ES-I3 (cell line): ENCODE data around the gene ST8SIA6.
A peak's percentile ranks its signal among the peaks of the same experiment; 100 is the strongest.

ENCODE experiments used
- H3K36me3 ChIP-seq: 2 replicates; pipeline ENCODE4 v1.6.1; 2013; ENCODE audit warnings: mild to moderate bottlenecking, low read length, control low read depth, moderate library complexity; ENCODE audit not compliant: insufficient read depth
- H3K4me1 ChIP-seq: 2 replicates; pipeline ENCODE4 v1.6.1; 2013; ENCODE audit warnings: mild to moderate bottlenecking, control low read depth, low read length; ENCODE audit not compliant: insufficient read depth
- H3K9ac ChIP-seq: 2 replicates; pipeline ENCODE4 v1.6.1; 2013; ENCODE audit warnings: low read depth, mild to moderate bottlenecking, low read length, moderate library complexity
- H3K9me3 ChIP-seq: 2 replicates; pipeline ENCODE4 v1.6.1; 2013; ENCODE audit warnings: mild to moderate bottlenecking, low read length, moderate library complexity; ENCODE audit not compliant: control insufficient read depth, insufficient read depth

The ST8SIA6 gene

GRCh38 chr10:17473228-17473950, 19.0 kb upstream of the ST8SIA6 start:
- no peak overlapping the region for H3K9ac ChIP-seq
- H3K4me1 ChIP-seq, result no peaks in the 10 kb centered on the region
- H3K9me3 ChIP-seq, result no peaks in the 10 kb centered on the region; the same call in 1 of the 2 replicates
- no peaks in the 10 kb centered on the region for H3K36me3 ChIP-seq

- Histone ChIP-seq H3K36me3 (no peaks in the 10 kb centered on the region), H3K9me3 (no peaks in the 10 kb centered on the region; the same call in 1 of the 2 replicates), H3K4me1 (no peaks in the 10 kb centered on the region), H3K9ac (no peak overlapping the region)
These were observed 18.3 kb upstream of the ST8SIA6 start for GRCh38 chr10:17472481-17473227.

- Histone ChIP-seq H3K9me3 (no peaks in the 10 kb centered on the region; the same call in 1 of the 2 replicates), H3K4me1 (no peaks in the 10 kb centered on the region)
These were observed 15.9 kb upstream of the ST8SIA6 start for GRCh38 chr10:17470246-17470645.

GRCh38 chr10:17465328-17466125, 11.1 kb upstream of the ST8SIA6 start:
- Histone ChIP-seq H3K9me3 (peaks cover 8% of the 10 kb centered on the region; the same call in 1 of the 2 replicates), H3K36me3 (no peaks in the 10 kb centered on the region), H3K4me1 (no peaks in the 10 kb centered on the region), H3K9ac (no peak overlapping the region)

More at GRCh38 chr10:17470246-17470645, 15.9 kb upstream of the ST8SIA6 start:
- no peak overlapping the region for H3K9ac ChIP-seq
- no peaks in the 10 kb centered on the region for H3K36me3 ChIP-seq

GRCh38 chr10:17464545-17464944, 10.2 kb upstream of the ST8SIA6 start:
- H3K36me3 ChIP-seq, result no peaks in the 10 kb centered on the region
- H3K9ac ChIP-seq, result no peak overlapping the region
- H3K4me1 ChIP-seq, result no peaks in the 10 kb centered on the region
- peaks cover 8% of the 10 kb centered on the region; the same call in 1 of the 2 replicates for H3K9me3 ChIP-seq

GRCh38 chr10:17460756-17461155, 6.4 kb upstream of the ST8SIA6 start:
- Histone ChIP-seq H3K9ac (no peak overlapping the region), H3K4me1 (no peaks in the 10 kb centered on the region; the same call in 1 of the 2 replicates), H3K36me3 (no peaks in the 10 kb centered on the region), H3K9me3 (peaks cover 8% of the 10 kb centered on the region; the same call in 1 of the 2 replicates)

- H3K9ac ChIP-seq, result no peak overlapping the region
- H3K4me1 ChIP-seq, result peaks cover 4% of the 10 kb centered on the region; the same call in 1 of the 2 replicates
- H3K36me3 ChIP-seq, result no peaks in the 10 kb centered on the region
- peaks cover 6% of the 10 kb centered on the region; the same call in 1 of the 2 replicates for H3K9me3 ChIP-seq
These were observed 2.7 kb upstream of the ST8SIA6 start for GRCh38 chr10:17457083-17457482.

GRCh38 chr10:17456032-17456548, 1.7 kb upstream of the ST8SIA6 start:
- peaks cover 6% of the 10 kb centered on the region; the same call in 1 of the 2 replicates for H3K9me3 ChIP-seq

GRCh38 chr10:17455015-17455520, 673 bp upstream of the ST8SIA6 start:
- Histone ChIP-seq H3K9me3 (peaks cover 6% of the 10 kb centered on the region; the same call in 1 of the 2 replicates), H3K36me3 (no peaks in the 10 kb centered on the region), H3K9ac (no peak overlapping the region), H3K4me1 (peaks cover 15% of the 10 kb centered on the region)

More at GRCh38 chr10:17456032-17456548, 1.7 kb upstream of the ST8SIA6 start:
- Histone ChIP-seq H3K4me1 (peaks cover 14% of the 10 kb centered on the region), H3K36me3 (no peaks in the 10 kb centered on the region), H3K9ac (no peak overlapping the region)

- H3K36me3 ChIP-seq, result no peaks in the 10 kb centered on the region
- peaks cover 12% of the 10 kb centered on the region for H3K9me3 ChIP-seq
- H3K4me1 ChIP-seq, result peaks cover 15% of the 10 kb centered on the region
- H3K9ac ChIP-seq, result peak overlapping the region; percentile 74
These were observed 863 bp downstream of the ST8SIA6 start for GRCh38 chr10:17453373-17454091.

GRCh38 chr10:17453035-17453372, 1.4 kb downstream of the ST8SIA6 start:
- peak overlapping the region; percentile 74; the same call in 1 of the 2 replicates for H3K9ac ChIP-seq
- H3K9me3 ChIP-seq, result peaks cover 15% of the 10 kb centered on the region
- H3K4me1 ChIP-seq, result peaks cover 15% of the 10 kb centered on the region
- H3K36me3 ChIP-seq, result no peaks in the 10 kb centered on the region

- no peaks in the 10 kb centered on the region for H3K36me3 ChIP-seq
- H3K9ac ChIP-seq, result no peak overlapping the region
- peaks cover 18% of the 10 kb centered on the region for H3K9me3 ChIP-seq
- peaks cover 15% of the 10 kb centered on the region for H3K4me1 ChIP-seq
These were observed 2.1 kb downstream of the ST8SIA6 start for GRCh38 chr10:17452060-17452841.

GRCh38 chr10:17450024-17450423, 4.4 kb downstream of the ST8SIA6 start:
- no peak overlapping the region for H3K9ac ChIP-seq
- H3K4me1 ChIP-seq, result peaks cover 15% of the 10 kb centered on the region
- peaks cover 11% of the 10 kb centered on the region for H3K9me3 ChIP-seq
- no peaks in the 10 kb centered on the region for H3K36me3 ChIP-seq
